ENCODE results near the gene NT5DC3. TPM values are rescaled to one million over a fixed set of nuclear protein-coding genes. Genes with fewer than 3 reads are reported as not detected.
"Not testable (repeated sequence)": the region's sequence is repeated elsewhere in the genome, so short reads cannot be mapped to it uniquely, and the experiment has no call there.

Gene NT5DC3
- total RNA-seq, 4 donors from 2014 or later = 3.6 to 5.8 (median 4.4) TPM

DNA sequence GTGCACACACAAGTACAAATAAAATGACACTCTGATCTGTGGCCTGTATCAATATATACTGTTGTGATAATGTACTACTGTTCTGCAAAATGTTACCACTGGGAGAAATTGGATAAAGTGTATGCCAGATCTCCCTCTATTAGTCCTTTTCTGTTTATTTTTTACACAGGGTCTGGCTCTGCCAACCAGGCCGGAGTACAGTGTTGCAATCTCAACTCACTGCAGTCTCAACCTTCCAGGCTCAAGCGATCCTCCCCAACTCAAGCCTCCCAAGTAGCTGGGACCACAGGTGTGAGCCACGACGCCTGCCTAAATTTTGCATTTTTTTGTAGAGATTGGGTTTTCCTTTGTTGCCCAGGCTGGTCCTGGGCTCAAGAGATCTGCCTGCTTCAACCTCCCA is 1.9 kb downstream of the NT5DC3 start:
- TF ChIP-seq POLR2A (IDR thresholded peaks at IDR 0.05) = no peak
- TF ChIP-seq CTCF (IDR thresholded peaks at IDR 0.05) = no peak
- Histone ChIP-seq H3K27me3 (no peaks in the 10 kb centered on the region), H3K4me1 (peaks cover 6 to 19% of the 10 kb centered on the region in 2 donors), H3K4me3 (replicated peaks in 1 of 3) (no peak overlapping the region), H3K36me3 (no peaks in the 10 kb centered on the region), H3K9me3 (no peaks in the 10 kb centered on the region), H3K27ac (no peak overlapping the region)
- no peak for DNase-seq
- WGBS, 2 donors = 82 to 94% methylated on average over 4 of the region's 4 CpGs
- intact Hi-C loops (cut with DNase I) = no loop called here

GRCh38 chr12:103838254-103838914 is 2.6 kb downstream of the NT5DC3 start:
- intact Hi-C loops (cut with DNase I) = no loop called here
- Histone ChIP-seq H3K9me3 (no peaks in the 10 kb centered on the region), H3K27me3 (no peaks in the 10 kb centered on the region), H3K36me3 (no peaks in the 10 kb centered on the region), H3K4me1 (peaks cover 6 to 19% of the 10 kb centered on the region in 2 donors), H3K4me3 (replicated peaks in 1 of 3) (no peak overlapping the region), H3K27ac (no peak overlapping the region)
- DNase-seq = no peak
- TF ChIP-seq POLR2A (IDR thresholded peaks at IDR 0.05) (no peak), CTCF (IDR thresholded peaks at IDR 0.05) (no peak)
- WGBS, 2 donors = 89 to 100% methylated on average over 1 of the region's 1 CpG

DNA sequence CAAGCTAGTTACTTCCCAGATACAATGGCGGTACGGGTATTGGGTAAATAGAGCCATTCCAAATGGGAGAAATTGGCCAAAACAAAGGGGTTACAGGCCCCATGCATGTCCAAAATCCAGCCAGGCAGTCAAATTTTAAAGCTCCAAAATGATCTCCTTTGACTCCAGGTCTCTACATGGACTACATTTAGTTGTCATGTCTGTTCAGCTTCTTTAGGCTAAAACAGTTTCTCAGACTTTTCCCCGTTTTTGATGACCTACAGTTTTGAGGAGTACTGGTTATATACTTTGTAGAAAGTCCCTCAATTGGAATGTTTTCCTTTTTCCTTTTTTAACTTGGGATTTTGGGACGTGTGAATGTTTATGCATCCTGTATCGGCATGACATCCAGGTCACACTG is 4.7 kb downstream of the NT5DC3 start:
- no peak for DNase-seq
- Histone ChIP-seq H3K36me3 (no peaks in the 10 kb centered on the region), H3K4me3 (replicated peaks in 1 of 3) (no peak overlapping the region), H3K27ac (no peak overlapping the region), H3K9me3 (no peaks in the 10 kb centered on the region), H3K27me3 (no peaks in the 10 kb centered on the region), H3K4me1 (peaks cover 0 to 12% of the 10 kb centered on the region in 2 donors)
- intact Hi-C loops (cut with DNase I) = no loop called here
- TF ChIP-seq POLR2A (IDR thresholded peaks at IDR 0.05) (no peak), CTCF (IDR thresholded peaks at IDR 0.05) (no peak)
- WGBS, 2 donors = 94 to 95% methylated on average over 5 of the region's 5 CpGs

DNA sequence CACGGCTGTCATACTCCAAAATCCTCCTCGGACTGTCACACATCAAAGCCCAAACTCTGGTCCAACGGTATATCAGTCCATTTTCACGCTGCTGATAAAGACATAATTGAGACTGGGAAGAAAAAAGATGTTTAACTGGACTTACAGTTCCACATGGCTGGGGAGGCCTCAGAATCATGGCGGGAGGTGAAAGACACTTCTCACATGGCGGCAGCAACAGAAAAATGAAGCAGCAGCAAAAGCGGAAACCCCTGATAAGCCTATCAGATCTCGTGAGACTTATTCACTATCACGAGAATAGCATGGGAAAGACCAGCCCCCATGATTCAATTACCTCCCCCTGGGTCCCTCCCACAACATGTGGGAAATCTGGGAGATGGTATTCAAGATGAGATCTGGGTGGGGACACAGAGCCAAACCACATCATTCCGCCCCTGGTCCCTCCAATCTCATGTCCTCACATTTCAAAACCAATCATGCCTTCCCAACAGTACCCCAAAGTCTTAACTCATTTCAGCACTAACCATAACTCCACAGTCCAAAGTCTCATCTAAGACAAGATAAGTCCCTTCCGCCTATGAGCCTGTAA is 5.2 kb downstream of the NT5DC3 start:
- H3K36me3 ChIP-seq; H3K27me3 ChIP-seq; H3K9me3 ChIP-seq; intact Hi-C loops (cut with DNase I); DNase-seq; H3K27ac ChIP-seq; H3K4me3 ChIP-seq (replicated peaks in 1 of 3): not testable (repeated sequence)
- 95 to 96% methylated on average over 11 of the region's 11 CpGs for WGBS, 2 donors
- H3K4me1 ChIP-seq = peaks cover 0 to 12% of the 10 kb centered on the region in 2 donors

- no peaks in the 10 kb centered on the region for H3K27me3 ChIP-seq
- no peaks in the 10 kb centered on the region for H3K36me3 ChIP-seq
- DNase-seq = no peak
- TF ChIP-seq CTCF (IDR thresholded peaks at IDR 0.05) = no peak
- TF ChIP-seq POLR2A (IDR thresholded peaks at IDR 0.05) = no peak
- H3K4me3 ChIP-seq (replicated peaks in 1 of 3) = no peak overlapping the region
- H3K4me1 ChIP-seq = peaks cover 0 to 8% of the 10 kb centered on the region in 2 donors
- 70 to 90% methylated on average over 3 of the region's 3 CpGs for WGBS, 2 donors
- no peaks in the 10 kb centered on the region for H3K9me3 ChIP-seq
- intact Hi-C loops (cut with DNase I) = no loop called here
- no peak overlapping the region for H3K27ac ChIP-seq
These were observed 6.1 kb downstream of the NT5DC3 start for GRCh38 chr12:103834942-103835341.
